ENCODE measurements around the gene SNX14. TPM values are rescaled to one million over a fixed set of nuclear protein-coding genes. Genes with fewer than 3 reads are reported as not detected.

The SNX14 gene
- total and polyA plus RNA-seq, 2 of the 13 experiments (the other 11 are each of a cell fraction or from before 2014, with no cell fraction given), result 83.5 to 112 TPM

DNA sequence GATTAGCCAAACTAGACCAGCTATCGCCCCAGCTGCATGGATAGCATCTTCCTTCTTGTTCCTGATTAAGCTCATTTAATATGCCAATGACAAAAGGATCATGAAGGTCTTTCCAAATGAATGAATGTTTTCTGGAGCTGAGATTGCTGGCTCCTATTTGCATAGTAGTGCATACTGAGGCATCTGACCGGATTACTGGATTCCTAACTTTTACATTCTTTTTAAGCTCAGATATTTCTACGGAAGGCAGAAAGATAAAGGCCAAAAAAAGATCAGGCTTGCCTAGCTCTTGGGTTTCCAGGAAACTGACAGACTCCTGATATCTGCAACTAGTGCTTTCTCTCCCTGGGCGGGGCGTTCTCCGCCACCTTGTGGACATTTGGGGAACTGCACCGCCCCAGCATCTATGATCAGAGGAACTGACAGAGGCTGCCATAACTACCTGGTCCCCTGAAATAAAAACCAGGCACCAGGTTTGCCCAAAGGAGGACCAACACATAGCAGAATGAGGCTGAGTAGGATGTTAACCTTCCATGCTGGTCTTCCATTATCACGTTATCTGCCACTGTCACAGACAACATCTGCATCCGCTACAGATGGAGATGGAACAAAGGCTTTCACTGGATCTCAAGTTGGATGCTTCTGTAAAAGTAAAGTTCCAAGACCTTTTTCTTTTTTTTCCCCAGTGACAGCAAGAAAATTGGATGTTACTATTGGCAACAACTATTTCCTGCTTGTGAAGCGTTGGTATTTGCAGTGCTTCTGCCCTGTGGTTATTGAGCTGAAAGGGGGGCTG lies 110.6 kb downstream of the SNX14 start (continued):
- TF ChIP-seq, protein P1, sequence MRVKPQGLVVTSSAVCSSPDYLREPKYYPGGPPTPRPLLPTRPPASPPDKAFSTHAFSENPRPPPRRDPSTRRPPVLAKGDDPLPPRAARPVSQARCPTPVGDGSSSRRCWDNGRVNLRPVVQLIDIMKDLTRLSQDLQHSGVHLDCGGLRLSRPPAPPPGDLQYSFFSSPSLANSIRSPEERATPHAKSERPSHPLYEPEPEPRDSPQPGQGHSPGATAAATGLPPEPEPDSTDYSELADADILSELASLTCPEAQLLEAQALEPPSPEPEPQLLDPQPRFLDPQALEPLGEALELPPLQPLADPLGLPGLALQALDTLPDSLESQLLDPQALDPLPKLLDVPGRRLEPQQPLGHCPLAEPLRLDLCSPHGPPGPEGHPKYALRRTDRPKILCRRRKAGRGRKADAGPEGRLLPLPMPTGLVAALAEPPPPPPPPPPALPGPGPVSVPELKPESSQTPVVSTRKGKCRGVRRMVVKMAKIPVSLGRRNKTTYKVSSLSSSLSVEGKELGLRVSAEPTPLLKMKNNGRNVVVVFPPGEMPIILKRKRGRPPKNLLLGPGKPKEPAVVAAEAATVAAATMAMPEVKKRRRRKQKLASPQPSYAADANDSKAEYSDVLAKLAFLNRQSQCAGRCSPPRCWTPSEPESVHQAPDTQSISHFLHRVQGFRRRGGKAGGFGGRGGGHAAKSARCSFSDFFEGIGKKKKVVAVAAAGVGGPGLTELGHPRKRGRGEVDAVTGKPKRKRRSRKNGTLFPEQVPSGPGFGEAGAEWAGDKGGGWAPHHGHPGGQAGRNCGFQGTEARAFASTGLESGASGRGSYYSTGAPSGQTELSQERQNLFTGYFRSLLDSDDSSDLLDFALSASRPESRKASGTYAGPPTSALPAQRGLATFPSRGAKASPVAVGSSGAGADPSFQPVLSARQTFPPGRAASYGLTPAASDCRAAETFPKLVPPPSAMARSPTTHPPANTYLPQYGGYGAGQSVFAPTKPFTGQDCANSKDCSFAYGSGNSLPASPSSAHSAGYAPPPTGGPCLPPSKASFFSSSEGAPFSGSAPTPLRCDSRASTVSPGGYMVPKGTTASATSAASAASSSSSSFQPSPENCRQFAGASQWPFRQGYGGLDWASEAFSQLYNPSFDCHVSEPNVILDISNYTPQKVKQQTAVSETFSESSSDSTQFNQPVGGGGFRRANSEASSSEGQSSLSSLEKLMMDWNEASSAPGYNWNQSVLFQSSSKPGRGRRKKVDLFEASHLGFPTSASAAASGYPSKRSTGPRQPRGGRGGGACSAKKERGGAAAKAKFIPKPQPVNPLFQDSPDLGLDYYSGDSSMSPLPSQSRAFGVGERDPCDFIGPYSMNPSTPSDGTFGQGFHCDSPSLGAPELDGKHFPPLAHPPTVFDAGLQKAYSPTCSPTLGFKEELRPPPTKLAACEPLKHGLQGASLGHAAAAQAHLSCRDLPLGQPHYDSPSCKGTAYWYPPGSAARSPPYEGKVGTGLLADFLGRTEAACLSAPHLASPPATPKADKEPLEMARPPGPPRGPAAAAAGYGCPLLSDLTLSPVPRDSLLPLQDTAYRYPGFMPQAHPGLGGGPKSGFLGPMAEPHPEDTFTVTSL (CRISPR knock-in tag; IDR thresholded peaks at IDR 0.05; ENCODE audit: borderline replicate concordance), result no peak
- TF ChIP-seq ZFP37 (CRISPR knock-in tag; IDR thresholded peaks at IDR 0.05; ENCODE audit: borderline replicate concordance), result no peak
- TF ChIP-seq, protein P2, sequence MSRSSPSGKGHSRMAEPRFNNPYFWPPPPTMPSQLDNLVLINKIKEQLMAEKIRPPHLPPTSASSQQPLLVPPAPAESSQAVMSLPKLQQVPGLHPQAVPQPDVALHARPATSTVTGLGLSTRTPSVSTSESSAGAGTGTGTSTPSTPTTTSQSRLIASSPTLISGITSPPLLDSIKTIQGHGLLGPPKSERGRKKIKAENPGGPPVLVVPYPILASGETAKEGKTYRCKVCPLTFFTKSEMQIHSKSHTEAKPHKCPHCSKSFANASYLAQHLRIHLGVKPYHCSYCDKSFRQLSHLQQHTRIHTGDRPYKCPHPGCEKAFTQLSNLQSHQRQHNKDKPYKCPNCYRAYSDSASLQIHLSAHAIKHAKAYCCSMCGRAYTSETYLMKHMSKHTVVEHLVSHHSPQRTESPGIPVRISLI (CRISPR knock-in tag; IDR thresholded peaks at IDR 0.05; ENCODE audit: borderline replicate concordance), result no peak
- TF ChIP-seq, protein P3, sequence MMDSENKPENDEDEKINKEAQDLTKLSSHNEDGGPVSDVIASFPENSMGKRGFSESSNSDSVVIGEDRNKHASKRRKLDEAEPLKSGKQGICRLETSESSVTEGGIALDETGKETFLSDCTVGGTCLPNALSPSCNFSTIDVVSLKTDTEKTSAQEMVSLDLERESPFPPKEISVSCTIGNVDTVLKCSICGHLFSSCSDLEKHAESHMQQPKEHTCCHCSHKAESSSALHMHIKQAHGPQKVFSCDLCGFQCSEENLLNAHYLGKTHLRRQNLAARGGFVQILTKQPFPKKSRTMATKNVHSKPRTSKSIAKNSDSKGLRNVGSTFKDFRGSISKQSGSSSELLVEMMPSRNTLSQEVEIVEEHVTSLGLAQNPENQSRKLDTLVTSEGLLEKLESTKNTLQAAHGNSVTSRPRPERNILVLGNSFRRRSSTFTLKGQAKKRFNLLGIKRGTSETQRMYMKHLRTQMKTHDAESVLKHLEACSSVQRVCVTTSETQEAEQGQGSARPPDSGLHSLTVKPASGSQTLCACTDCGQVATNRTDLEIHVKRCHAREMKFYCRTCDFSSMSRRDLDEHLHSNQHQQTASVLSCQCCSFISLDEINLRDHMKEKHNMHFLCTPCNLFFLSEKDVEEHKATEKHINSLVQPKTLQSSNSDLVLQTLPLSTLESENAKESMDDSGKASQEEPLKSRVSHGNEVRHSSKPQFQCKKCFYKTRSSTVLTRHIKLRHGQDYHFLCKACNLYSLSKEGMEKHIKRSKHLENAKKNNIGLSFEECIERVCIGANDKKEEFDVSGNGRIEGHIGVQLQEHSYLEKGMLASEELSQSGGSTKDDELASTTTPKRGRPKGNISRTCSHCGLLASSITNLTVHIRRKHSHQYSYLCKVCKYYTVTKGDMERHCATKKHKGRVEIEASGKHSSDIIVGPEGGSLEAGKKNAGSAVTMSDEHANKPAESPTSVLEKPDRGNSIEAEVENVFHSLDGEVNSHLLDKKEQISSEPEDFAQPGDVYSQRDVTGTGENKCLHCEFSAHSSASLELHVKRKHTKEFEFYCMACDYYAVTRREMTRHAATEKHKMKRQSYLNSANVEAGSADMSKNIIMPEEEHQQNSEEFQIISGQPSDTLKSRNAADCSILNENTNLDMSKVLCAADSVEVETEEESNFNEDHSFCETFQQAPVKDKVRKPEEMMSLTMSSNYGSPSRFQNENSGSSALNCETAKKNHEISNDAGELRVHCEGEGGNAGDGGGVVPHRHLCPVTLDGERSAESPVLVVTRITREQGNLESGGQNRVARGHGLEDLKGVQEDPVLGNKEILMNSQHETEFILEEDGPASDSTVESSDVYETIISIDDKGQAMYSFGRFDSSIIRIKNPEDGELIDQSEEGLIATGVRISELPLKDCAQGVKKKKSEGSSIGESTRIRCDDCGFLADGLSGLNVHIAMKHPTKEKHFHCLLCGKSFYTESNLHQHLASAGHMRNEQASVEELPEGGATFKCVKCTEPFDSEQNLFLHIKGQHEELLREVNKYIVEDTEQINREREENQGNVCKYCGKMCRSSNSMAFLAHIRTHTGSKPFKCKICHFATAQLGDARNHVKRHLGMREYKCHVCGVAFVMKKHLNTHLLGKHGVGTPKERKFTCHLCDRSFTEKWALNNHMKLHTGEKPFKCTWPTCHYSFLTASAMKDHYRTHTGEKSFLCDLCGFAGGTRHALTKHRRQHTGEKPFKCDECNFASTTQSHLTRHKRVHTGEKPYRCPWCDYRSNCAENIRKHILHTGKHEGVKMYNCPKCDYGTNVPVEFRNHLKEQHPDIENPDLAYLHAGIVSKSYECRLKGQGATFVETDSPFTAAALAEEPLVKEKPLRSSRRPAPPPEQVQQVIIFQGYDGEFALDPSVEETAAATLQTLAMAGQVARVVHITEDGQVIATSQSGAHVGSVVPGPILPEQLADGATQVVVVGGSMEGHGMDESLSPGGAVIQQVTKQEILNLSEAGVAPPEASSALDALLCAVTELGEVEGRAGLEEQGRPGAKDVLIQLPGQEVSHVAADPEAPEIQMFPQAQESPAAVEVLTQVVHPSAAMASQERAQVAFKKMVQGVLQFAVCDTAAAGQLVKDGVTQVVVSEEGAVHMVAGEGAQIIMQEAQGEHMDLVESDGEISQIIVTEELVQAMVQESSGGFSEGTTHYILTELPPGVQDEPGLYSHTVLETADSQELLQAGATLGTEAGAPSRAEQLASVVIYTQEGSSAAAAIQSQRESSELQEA (CRISPR knock-in tag; IDR thresholded peaks at IDR 0.05; ENCODE audit: not compliant biosample characterization), result no peak
- TF ChIP-seq SP5 (CRISPR knock-in tag; IDR thresholded peaks at IDR 0.05; ENCODE audit: borderline replicate concordance, low read depth), result no peak
- 0 out of 2 replicates have a peak, but pooled peaks have one; percentile 37 for TF ChIP-seq PPARG (CRISPR knock-in tag; conservative IDR thresholded peaks at IDR 0.05)
- no peak for TF ChIP-seq RBFOX2 (IDR thresholded peaks at IDR 0.05; ENCODE audit: low read depth, low read length)
- TF ChIP-seq, protein P4, sequence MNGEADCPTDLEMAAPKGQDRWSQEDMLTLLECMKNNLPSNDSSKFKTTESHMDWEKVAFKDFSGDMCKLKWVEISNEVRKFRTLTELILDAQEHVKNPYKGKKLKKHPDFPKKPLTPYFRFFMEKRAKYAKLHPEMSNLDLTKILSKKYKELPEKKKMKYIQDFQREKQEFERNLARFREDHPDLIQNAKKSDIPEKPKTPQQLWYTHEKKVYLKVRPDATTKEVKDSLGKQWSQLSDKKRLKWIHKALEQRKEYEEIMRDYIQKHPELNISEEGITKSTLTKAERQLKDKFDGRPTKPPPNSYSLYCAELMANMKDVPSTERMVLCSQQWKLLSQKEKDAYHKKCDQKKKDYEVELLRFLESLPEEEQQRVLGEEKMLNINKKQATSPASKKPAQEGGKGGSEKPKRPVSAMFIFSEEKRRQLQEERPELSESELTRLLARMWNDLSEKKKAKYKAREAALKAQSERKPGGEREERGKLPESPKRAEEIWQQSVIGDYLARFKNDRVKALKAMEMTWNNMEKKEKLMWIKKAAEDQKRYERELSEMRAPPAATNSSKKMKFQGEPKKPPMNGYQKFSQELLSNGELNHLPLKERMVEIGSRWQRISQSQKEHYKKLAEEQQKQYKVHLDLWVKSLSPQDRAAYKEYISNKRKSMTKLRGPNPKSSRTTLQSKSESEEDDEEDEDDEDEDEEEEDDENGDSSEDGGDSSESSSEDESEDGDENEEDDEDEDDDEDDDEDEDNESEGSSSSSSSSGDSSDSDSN (CRISPR knock-in tag; IDR thresholded peaks at IDR 0.05), result 0 out of 2 replicates have a peak, but pooled peaks have one; percentile 21

All from HepG2 (cell line).